T-cell (primary cell): ENCODE results near the gene FGF1. TPM values are rescaled to one million over a fixed set of nuclear protein-coding genes. Genes with fewer than 3 reads are reported as not detected.

Source experiments
- total RNA-seq, 35 experiments: library from RNA in 6 of 35; stranded (reverse) in 6 of 35; fragments of 120-200 nt in 1 of 35; gene quantifications; one replicate each; pipeline versions ENCODE4 v1.2.1 to v1.2.4 and lab custom pipeline; 2013 to 2026

Gene FGF1
- total RNA-seq, 5 donors from 2014 or later (not counting 1 experiment from before 2014, with no cell fraction given), result not detected

Other genes with a start within 250 kb of the FGF1 start
- gene ARHGAP26, start 84.3 kb upstream of the FGF1 start, total RNA-seq, result 10 to 100 TPM; 22.8 to 49.3 (median 28.3) TPM